Neuronal stem cell (in vitro differentiated cells): ENCODE results near the gene PPP2R2B.
"Not testable (repeated sequence)": the region's sequence is repeated elsewhere in the genome, so short reads cannot be mapped to it uniquely, and the experiment has no call there.

Source experiments
- DNase-seq: peaks from one replicate; pipeline ENCODE4 v3.0.0-alpha.2; 2013; ENCODE audit warnings: low spot score
- H2AFZ ChIP-seq: one replicate; pipeline ENCODE4 v1.6.1; 2013; ENCODE audit warnings: mild to moderate bottlenecking, low read length, inconsistent platforms
- H2AK5ac ChIP-seq: 2 replicates; pipeline ENCODE4 v1.6.1; 2013; ENCODE audit warnings: low read depth, mild to moderate bottlenecking, inconsistent platforms, low read length, moderate library complexity, mixed read lengths
- H2BK120ac ChIP-seq: 2 replicates; pipeline ENCODE4 v1.6.1; 2013; ENCODE audit warnings: low read depth, mild to moderate bottlenecking, inconsistent platforms, low read length, moderate library complexity, mixed read lengths
- H2BK12ac ChIP-seq: one replicate; pipeline ENCODE4 v1.6.1; 2013; ENCODE audit warnings: low read length, inconsistent platforms
- H2BK15ac ChIP-seq: 2 replicates; pipeline ENCODE4 v1.6.1; 2013; ENCODE audit warnings: mild to moderate bottlenecking, low read length, inconsistent platforms, mixed read lengths
- H2BK5ac ChIP-seq: one replicate; pipeline ENCODE4 v1.6.1; 2013; ENCODE audit warnings: inconsistent platforms, mild to moderate bottlenecking, low read length, moderate library complexity
- H3K14ac ChIP-seq: one replicate; pipeline ENCODE4 v1.6.1; 2013; ENCODE audit warnings: low read length, inconsistent platforms
- H3K18ac ChIP-seq: 2 replicates; pipeline ENCODE4 v1.6.1; 2013; ENCODE audit warnings: low read length, inconsistent platforms
- H3K23ac ChIP-seq: 2 replicates; pipeline ENCODE4 v1.6.1; 2013; ENCODE audit warnings: low read depth, mild to moderate bottlenecking, mixed read lengths, low read length, inconsistent platforms; ENCODE audit not compliant: poor library complexity
- H3K27ac ChIP-seq: replicated peaks from 3 replicates; pipeline ENCODE4 v1.5.1; 2013; ENCODE audit warnings: low read length, inconsistent platforms
- H3K27me3 ChIP-seq, 3 experiments: 2 replicates each; pipeline ENCODE4 v1.6.1; 2013; ENCODE audit warnings: low read length in 3 of 3, mild to moderate bottlenecking in 2 of 3, inconsistent platforms in 1 of 3, low read depth in 1 of 3, mixed read lengths in 1 of 3, moderate library complexity in 1 of 3; ENCODE audit not compliant: control insufficient read depth in 3 of 3, insufficient read depth in 3 of 3
- H3K36me3 ChIP-seq, 2 donors: replicated peaks in 1 of 2; 2 replicates each; pipeline ENCODE4 v1.6.1; 2013; ENCODE audit warnings: low read length in 2 of 2; ENCODE audit not compliant: control insufficient read depth in 2 of 2, insufficient read depth in 2 of 2
- H3K4ac ChIP-seq: 2 replicates; pipeline ENCODE4 v1.6.1; 2013; ENCODE audit warnings: inconsistent platforms, mild to moderate bottlenecking, low read length, moderate library complexity
- H3K4me1 ChIP-seq, 2 donors: 1 replicate in 1 of 2; 2 replicates in 1 of 2; pipeline ENCODE4 v1.6.1; 2013; ENCODE audit warnings: low read length in 2 of 2, low read depth in 1 of 2; ENCODE audit not compliant: control insufficient read depth in 2 of 2, insufficient read depth in 1 of 2
- H3K4me2 ChIP-seq: one replicate; pipeline ENCODE4 v1.6.1; 2013; ENCODE audit warnings: mild to moderate bottlenecking, low read length, inconsistent platforms; ENCODE audit not compliant: insufficient read depth, poor library complexity, severe bottlenecking
- H3K4me3 ChIP-seq, 2 donors: 2 replicates each; pipeline ENCODE4 v1.5.1; 2013; ENCODE audit warnings: low read length in 2 of 2, mild to moderate bottlenecking in 2 of 2, inconsistent platforms in 1 of 2, moderate library complexity in 1 of 2
- H3K79me1 ChIP-seq: one replicate; pipeline ENCODE4 v1.6.1; 2013; ENCODE audit warnings: low read depth, mild to moderate bottlenecking, inconsistent platforms, low read length, moderate library complexity
- H3K9ac ChIP-seq: one replicate; pipeline ENCODE4 v1.6.1; 2013; ENCODE audit warnings: mild to moderate bottlenecking, low read depth, low read length, inconsistent platforms; ENCODE audit not compliant: poor library complexity
- H3K9me3 ChIP-seq, 2 donors: replicated peaks in 1 of 2; 2 replicates each; pipeline versions ENCODE3 to v1.6.1; 2013; ENCODE audit warnings: low read length in 2 of 2, mild to moderate bottlenecking in 2 of 2, inconsistent platforms in 1 of 2, low read depth in 1 of 2, mixed read lengths in 1 of 2, moderate library complexity in 1 of 2; ENCODE audit not compliant: control insufficient read depth in 2 of 2, insufficient read depth in 1 of 2
- H4K8ac ChIP-seq: one replicate; pipeline ENCODE4 v1.6.1; 2013; ENCODE audit warnings: low read depth, mild to moderate bottlenecking, inconsistent platforms, low read length, moderate library complexity
- H4K91ac ChIP-seq: one replicate; pipeline ENCODE4 v1.6.1; 2013; ENCODE audit warnings: low read length, low read depth, mild to moderate bottlenecking, inconsistent platforms; ENCODE audit not compliant: poor library complexity
- WGBS, 2 donors: extraction: QIAGEN DNeasy Blood & Tissue Kit; methylation state at CpG; one replicate each; pipeline ENCODE4 v1.1.7; 2013; ENCODE audit warnings: missing lambda C conversion rate in 2 of 2, mixed read lengths in 1 of 2; ENCODE audit not compliant: insufficient read length in 2 of 2, insufficient replicate concordance in 1 of 2; ENCODE audit errors: extremely low coverage in 2 of 2; 5-methylcytosine and 5-hydroxymethylcytosine counted together

Gene PPP2R2B

GRCh38 chr5:146731909-146732659 lies 146.5 kb downstream of the PPP2R2B start:
- Histone ChIP-seq H2AK5ac (no peak overlapping the region), H3K23ac (no peak overlapping the region), H3K18ac (no peak overlapping the region), H3K79me1 (no peaks in the 10 kb centered on the region), H3K9me3 (peaks cover 5 to 9% of the 10 kb centered on the region in 2 donors), H3K4me2 (no peak overlapping the region), H3K27me3 (no peaks in the 10 kb centered on the region), H3K36me3 (no peaks in the 10 kb centered on the region), H3K4me3 (no peak overlapping the region), H2BK120ac (no peak overlapping the region), H4K91ac (no peak overlapping the region), H3K27ac (no peak overlapping the region), H2AFZ (no peak overlapping the region), H2BK12ac (no peak overlapping the region), H2BK15ac (no peak overlapping the region), H3K14ac (no peak overlapping the region), H3K4me1 (peaks cover 0 to 19% of the 10 kb centered on the region in 2 donors), H4K8ac (no peak overlapping the region), H3K4ac (no peak overlapping the region), H2BK5ac (no peak overlapping the region), H3K9ac (no peak overlapping the region)
- no peak for DNase-seq
- WGBS, 2 donors, result no CpG with 5 or more reads among the region's 5 CpGs

- H2AFZ ChIP-seq, H3K18ac ChIP-seq, H4K8ac ChIP-seq, H3K9me3 ChIP-seq, H3K27me3 ChIP-seq, H3K27ac ChIP-seq, H3K4me3 ChIP-seq, H2BK5ac ChIP-seq, H2BK15ac ChIP-seq, H3K14ac ChIP-seq, H3K23ac ChIP-seq, H3K79me1 ChIP-seq, DNase-seq, H4K91ac ChIP-seq, H3K4ac ChIP-seq, H2AK5ac ChIP-seq, H2BK12ac ChIP-seq, H3K36me3 ChIP-seq, H3K9ac ChIP-seq, H2BK120ac ChIP-seq, H3K4me2 ChIP-seq: not testable (repeated sequence)
- H3K4me1 ChIP-seq, result peaks cover 0 to 30% of the 10 kb centered on the region in 2 donors
- no CpG with 5 or more reads among the region's 3 CpGs for WGBS, 2 donors
Observed at GRCh38 chr5:146728746-146729145, 149.8 kb downstream of the PPP2R2B start.

GRCh38 chr5:146726891-146727290 lies 151.7 kb downstream of the PPP2R2B start:
- Histone ChIP-seq H2BK12ac (no peak overlapping the region), H2BK120ac (no peak overlapping the region), H2BK5ac (no peak overlapping the region), H2BK15ac (no peak overlapping the region), H3K18ac (no peak overlapping the region), H4K91ac (no peak overlapping the region), H3K14ac (no peak overlapping the region), H3K79me1 (no peaks in the 10 kb centered on the region), H4K8ac (no peak overlapping the region), H2AFZ (no peak overlapping the region), H3K23ac (no peak overlapping the region), H3K9me3 (peaks cover 5 to 9% of the 10 kb centered on the region in 2 donors), H3K36me3 (no peaks in the 10 kb centered on the region), H3K4ac (no peak overlapping the region), H3K9ac (no peak overlapping the region), H3K4me1 (peaks cover 0 to 17% of the 10 kb centered on the region in 2 donors), H3K4me3 (no peak overlapping the region), H3K27me3 (no peaks in the 10 kb centered on the region), H2AK5ac (no peak overlapping the region), H3K4me2 (no peak overlapping the region), H3K27ac (no peak overlapping the region)
- no CpG with 5 or more reads among the region's 1 CpG for WGBS, 2 donors
- no peak for DNase-seq

GRCh38 chr5:146726020-146726419 lies 152.5 kb downstream of the PPP2R2B start:
- Histone ChIP-seq H3K27me3 (no peaks in the 10 kb centered on the region), H3K9me3 (peaks cover 5 to 9% of the 10 kb centered on the region in 2 donors), H2BK12ac (no peak overlapping the region), H3K36me3 (no peaks in the 10 kb centered on the region), H3K9ac (no peak overlapping the region), H3K79me1 (no peaks in the 10 kb centered on the region), H2AFZ (no peak overlapping the region), H3K18ac (no peak overlapping the region), H2BK5ac (no peak overlapping the region), H3K27ac (no peak overlapping the region), H2BK120ac (no peak overlapping the region), H3K4me3 (no peak overlapping the region), H3K23ac (no peak overlapping the region), H2AK5ac (no peak overlapping the region), H4K91ac (no peak overlapping the region), H3K4me1 (peaks cover 0 to 11% of the 10 kb centered on the region in 2 donors), H3K4me2 (no peak overlapping the region), H3K4ac (no peak overlapping the region), H2BK15ac (no peak overlapping the region), H4K8ac (no peak overlapping the region), H3K14ac (no peak overlapping the region)
- no CpG with 5 or more reads among the region's 2 CpGs for WGBS, 2 donors
- DNase-seq, result no peak
